PC-9 (cell line): ENCODE measurements around the gene DHTKD1.

Source experiments
- EZH2 ChIP-seq: fragments of 200-600 bp; sonication (generic); IDR thresholded peaks from 2 replicates; pipeline ENCODE4 v1.8.0; 2017; ENCODE audit warnings: antibody characterized with exemption, low read depth
- TF ChIP-seq, protein P1 (sequence below): fragments of 200-600 bp; sonication (generic); conservative IDR thresholded peaks from 2 replicates; pipeline ENCODE4 v1.6.1; 2017; ENCODE audit warnings: mixed run types, antibody characterized with exemption, mild to moderate bottlenecking, moderate library complexity

DNA sequence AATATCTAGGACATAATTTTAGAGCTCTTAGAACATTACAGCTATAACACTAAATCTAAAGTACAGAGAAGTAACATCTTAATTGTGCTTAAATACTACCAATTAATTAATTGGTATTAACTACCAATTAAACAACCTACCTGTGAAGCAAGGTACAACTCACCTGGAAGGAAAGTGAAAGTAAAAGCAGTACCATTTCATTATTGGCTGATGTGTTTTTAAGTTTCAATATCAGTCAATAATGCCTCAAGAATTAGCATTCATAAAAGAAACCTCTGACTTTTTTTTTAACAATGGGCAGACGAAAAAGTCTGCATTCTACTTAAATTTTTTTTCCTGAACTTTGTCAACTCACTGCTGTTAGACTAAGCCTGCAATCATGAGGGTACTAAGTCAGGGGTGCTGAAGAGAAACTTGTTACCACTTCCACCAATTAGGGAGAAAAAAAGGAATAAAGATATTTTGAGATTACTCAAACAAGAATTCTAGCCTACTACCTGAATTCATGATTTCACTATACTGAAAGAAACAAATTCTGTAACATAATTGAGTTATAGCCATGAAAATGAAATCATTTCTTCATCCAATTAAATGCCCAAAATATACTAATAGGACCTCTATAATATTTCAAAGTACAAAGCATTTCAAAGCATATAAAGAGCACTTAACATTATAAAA lies 46.0 kb upstream of the DHTKD1 start:
- TF ChIP-seq, protein P1, sequence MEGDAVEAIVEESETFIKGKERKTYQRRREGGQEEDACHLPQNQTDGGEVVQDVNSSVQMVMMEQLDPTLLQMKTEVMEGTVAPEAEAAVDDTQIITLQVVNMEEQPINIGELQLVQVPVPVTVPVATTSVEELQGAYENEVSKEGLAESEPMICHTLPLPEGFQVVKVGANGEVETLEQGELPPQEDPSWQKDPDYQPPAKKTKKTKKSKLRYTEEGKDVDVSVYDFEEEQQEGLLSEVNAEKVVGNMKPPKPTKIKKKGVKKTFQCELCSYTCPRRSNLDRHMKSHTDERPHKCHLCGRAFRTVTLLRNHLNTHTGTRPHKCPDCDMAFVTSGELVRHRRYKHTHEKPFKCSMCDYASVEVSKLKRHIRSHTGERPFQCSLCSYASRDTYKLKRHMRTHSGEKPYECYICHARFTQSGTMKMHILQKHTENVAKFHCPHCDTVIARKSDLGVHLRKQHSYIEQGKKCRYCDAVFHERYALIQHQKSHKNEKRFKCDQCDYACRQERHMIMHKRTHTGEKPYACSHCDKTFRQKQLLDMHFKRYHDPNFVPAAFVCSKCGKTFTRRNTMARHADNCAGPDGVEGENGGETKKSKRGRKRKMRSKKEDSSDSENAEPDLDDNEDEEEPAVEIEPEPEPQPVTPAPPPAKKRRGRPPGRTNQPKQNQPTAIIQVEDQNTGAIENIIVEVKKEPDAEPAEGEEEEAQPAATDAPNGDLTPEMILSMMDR: no peak
- no peak for TF ChIP-seq EZH2
